ENCODE results near the gene TRIM13.

TRIM13 gene

DNA sequence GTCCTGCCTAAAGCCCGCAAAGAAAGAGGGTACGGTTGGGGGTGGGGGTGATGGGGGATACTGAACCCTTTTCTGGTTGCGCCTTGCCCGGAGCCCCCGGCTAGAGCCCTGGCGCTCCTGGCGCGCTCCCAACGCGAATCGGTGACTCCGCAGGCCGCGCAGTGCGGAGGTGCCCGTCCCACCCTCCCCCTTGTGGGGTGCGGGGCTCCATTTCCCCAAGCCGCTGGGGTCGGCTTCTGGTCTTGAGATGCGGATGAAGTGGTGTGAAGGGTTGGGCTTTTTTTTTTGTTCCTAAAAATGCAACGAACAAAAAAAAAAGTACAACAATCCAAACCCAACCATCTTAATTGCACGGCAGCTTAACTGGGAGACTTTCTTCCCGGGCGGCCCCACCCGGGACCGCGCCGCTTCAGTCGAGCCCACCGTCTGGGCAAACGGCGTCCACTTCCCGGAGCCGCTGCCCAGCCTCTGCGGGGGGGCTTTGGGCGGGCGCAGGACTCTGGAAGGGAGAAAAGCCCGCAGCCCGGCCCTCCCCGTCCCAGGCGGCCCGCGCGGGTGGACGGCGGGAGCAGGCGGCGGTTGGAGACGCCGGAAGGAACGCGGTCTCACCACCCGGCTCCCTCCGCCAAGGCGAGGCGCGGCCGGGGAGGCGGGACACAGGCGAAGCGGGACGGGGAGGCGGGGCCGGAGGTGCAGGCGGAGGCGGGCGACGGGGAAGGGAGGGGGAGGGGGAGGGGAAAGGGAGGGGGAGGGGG is 504 bp upstream of the TRIM13 start:
- peak; percentile 78 to 84 for DNase-seq (ENCODE audit: low read depth in 1 of 2, low spot score in 1 of 2)

DNA sequence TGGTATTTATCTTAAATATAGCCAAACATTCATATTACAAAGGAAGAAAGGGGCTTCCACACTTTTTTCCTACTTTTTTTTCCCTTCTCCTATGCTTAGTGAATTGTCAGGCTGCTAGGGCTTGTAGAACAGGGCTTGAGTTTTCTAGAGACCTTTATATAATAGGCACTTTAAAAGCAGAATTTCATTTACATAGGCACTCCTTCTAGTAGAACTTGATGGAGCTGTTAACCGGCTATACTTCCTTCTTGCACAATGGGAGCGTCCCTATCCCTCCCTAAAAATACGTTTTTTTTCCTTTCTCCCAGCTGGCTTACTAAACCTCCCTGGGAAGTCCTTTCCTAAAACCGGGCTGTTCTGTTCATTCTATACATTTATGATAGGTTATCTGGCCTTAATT is 1.1 kb downstream of the TRIM13 start:
- DNase-seq (ENCODE audit: low read depth in 1 of 2, low spot score in 1 of 2), result no peak

DNA sequence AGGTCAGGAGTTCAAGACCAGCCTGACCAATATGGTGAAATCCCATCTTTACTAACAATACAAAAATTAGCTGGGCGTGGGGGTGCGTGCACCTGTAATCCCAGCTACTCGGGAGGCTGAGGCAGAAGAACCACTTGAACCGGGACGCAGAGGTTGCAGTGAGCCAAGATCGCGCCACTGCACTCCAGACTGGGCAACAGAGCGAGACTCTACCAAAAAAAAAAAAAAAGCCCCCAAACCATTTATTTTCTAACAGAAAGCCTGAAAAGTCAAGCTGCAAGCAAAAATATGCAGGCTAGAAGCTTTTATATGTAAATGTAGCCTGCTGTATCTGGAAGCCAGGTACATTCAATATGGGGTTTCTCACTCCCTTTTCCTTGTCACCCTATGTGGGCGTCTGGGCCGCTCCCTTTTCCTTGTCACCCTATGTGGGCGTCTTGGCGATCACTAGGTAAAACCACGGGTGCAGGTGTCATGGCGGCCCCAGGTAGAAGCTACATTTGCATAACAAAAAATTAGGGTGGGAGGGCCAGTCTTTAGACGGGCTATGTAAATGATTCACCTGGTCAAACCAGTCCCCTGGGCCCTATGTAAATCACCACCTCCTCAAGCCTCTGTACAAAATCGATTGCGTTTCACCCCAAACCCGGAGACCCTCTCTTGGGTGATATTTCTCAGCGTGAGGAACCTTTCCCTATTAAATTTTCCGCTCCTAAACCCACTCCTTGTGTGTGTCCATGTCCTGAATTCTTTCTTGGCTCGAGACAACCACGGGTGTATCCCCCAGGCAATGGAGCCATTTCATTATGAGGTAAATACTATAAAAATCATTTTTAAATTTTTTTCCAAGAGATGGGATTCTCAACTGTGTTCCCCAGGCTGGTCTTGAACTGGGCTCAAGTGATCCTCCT is 2.1 kb downstream of the TRIM13 start:
- no peak for DNase-seq (ENCODE audit: low read depth in 1 of 2, low spot score in 1 of 2)

- DNase-seq (ENCODE audit: low read depth in 1 of 2, low spot score in 1 of 2), result no peak
These were observed 4.4 kb downstream of the TRIM13 start for GRCh38 chr13:50001287-50001686.

DNA sequence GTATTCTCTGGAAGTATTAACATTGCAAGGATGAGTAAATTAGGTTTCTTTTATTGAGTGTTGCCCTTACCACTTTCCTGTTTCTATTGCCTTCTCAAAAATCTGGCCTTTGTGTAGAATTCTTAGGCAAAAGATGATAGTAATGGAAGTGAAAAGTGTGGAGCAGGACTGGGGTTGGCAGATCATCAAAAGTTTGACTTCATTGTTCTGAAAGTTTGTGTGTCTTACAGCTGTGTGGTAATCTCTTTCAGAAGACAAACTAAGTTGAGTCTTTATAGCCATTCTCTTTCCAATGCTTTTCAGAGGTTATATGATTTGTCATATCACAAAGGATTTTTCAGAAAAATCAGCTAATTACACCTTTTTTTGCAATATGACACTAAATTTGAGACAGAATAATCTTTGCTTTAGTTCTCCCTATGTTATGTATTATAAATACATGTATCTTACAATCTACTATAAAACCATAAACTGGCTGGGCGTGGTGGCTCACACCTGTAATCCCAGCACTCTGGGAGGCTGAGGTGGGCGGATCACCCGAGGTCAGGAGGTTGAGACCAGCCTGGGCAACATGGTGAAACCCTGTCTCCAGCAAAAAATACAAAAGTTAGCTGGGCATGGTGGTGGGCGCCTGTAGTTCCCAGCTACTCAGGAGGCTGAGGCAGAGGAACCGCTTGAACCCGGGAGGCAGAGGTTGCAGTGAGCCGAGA is 9.7 kb downstream of the TRIM13 start:
- no peak for DNase-seq (ENCODE audit: low read depth in 1 of 2, low spot score in 1 of 2)

GRCh38 chr13:50011461-50011860 is 14.6 kb downstream of the TRIM13 start:
- no peak for DNase-seq (ENCODE audit: low read depth in 1 of 2, low spot score in 1 of 2)

- no peak for DNase-seq (ENCODE audit: low read depth in 1 of 2, low spot score in 1 of 2)
These were observed 15.7 kb downstream of the TRIM13 start for GRCh38 chr13:50012396-50013169.

GRCh38 chr13:50014386-50014785 is 17.5 kb downstream of the TRIM13 start:
- no peak for DNase-seq (ENCODE audit: low read depth in 1 of 2, low spot score in 1 of 2)

GRCh38 chr13:50015258-50015657 is 18.4 kb downstream of the TRIM13 start, which contains the start of gene KCNRG:
TSS of gene KCNRG (plus strand) at chr13:50015444. CDS start at chr13:50015494, 50 bp downstream.
- no peak for DNase-seq (ENCODE audit: low read depth in 1 of 2, low spot score in 1 of 2)

- no peak for DNase-seq (ENCODE audit: low read depth in 1 of 2, low spot score in 1 of 2)
These were observed 18.9 kb downstream of the TRIM13 start for GRCh38 chr13:50015750-50016149.

DNA sequence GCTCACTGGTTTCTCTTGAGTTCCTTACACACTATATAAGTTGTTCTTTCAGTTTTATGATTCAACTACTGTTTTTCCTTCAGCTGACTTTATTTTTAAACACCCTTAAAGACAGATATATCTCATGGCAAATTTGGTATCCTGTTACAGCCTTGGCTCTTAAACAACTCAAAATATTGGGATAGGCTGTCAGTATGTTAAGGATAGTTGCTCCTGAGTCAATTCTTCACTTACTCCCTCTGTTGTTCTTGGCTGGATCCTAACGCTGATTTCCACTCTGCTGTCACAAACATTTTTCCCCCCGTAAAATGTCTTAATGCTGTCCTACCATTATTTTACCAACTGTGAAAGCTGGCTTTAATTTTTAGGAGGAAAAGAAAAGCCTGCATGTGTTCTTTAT is 19.6 kb downstream of the TRIM13 start:
- DNase-seq (ENCODE audit: low read depth in 1 of 2, low spot score in 1 of 2), result no peak

- no peak for DNase-seq (ENCODE audit: low read depth in 1 of 2, low spot score in 1 of 2)
These were observed 21.0 kb downstream of the TRIM13 start for GRCh38 chr13:50017819-50018218.

DNA sequence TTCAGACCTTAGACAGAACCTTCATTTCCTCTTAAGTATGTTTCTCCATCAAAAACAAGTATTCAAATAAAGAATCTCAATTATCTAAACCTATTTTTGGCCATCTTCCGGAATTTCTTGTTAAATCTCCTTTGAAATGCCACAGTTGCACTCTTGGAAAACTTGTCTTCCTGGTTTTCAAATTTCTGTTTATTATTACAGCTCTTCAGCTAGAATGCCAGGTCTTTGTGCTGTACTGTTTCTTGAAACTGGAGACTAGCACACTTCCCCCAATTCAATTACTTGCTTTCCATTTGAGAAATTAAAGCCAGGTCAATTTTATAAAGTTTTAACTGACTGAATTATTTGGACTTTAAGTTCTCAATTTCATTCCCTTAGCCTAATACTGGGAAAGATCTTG is 28.6 kb downstream of the TRIM13 start:
- no peak for DNase-seq (ENCODE audit: low read depth in 1 of 2, low spot score in 1 of 2)

DNA sequence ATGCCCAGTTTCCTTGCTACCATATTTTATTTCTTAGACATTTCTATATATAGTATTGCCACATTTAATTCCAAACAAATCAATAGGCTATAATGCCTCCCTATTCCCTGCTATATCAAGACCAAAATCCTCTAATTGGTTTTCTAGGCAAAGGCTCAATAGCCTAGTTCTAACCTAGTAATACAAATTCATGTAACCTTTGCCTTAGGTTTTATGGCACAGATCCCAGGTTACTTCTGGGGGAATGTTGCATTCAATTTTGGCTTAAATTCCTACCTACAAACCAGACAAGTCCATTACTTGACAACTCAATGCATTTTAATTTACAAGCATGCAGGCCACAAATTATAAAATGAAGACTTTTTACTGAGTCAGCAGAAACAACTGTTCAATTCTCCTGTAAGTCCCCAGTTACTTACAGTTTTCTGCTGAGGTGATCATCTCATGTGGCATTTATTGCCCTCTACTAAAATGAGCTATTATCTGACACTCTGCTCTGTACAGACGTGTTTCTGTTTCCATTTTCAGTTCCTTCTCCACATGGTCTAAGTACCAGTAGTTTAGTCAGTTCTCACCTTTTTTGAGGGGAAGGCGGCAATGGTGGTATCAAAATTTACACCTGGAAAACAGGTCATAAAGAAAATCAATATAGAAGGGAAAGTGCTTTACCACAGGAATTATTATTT is 30.1 kb downstream of the TRIM13 start:
- no peak for DNase-seq (ENCODE audit: low read depth in 1 of 2, low spot score in 1 of 2)

GRCh38 chr13:50030315-50030714 is 33.5 kb downstream of the TRIM13 start:
- no peak for DNase-seq (ENCODE audit: low read depth in 1 of 2, low spot score in 1 of 2)

GRCh38 chr13:50033725-50034124 is 36.9 kb downstream of the TRIM13 start:
- DNase-seq (ENCODE audit: low read depth in 1 of 2, low spot score in 1 of 2), result no peak

DNA sequence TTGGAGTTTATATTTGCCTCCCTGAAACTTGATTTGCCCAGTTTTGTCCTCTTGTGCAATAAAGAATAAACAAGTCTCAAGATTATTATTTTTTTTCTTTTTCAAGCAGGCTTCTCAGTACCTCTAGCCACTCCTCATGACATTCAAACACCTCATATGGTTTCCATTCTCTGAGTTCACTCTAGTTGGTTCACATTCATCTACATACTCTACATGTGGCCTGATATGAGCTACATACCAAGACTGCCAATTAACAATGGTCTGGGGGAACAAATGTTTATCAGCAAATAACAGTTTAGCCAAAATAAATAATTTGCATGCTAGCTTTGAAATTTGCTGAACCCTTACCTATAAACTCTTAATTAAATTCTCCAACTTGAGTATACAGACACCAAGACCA is 40.9 kb downstream of the TRIM13 start:
- no peak for DNase-seq (ENCODE audit: low read depth in 1 of 2, low spot score in 1 of 2)

- no peak for DNase-seq (ENCODE audit: low read depth in 1 of 2, low spot score in 1 of 2)
These were observed 41.4 kb downstream of the TRIM13 start for GRCh38 chr13:50038266-50038665.

GRCh38 chr13:50052478-50052877 is 55.6 kb downstream of the TRIM13 start:
- DNase-seq (ENCODE audit: low read depth in 1 of 2, low spot score in 1 of 2), result no peak

GRCh38 chr13:50053844-50054243 is 57.0 kb downstream of the TRIM13 start:
- no peak for DNase-seq (ENCODE audit: low read depth in 1 of 2, low spot score in 1 of 2)
